Keratinocyte (primary cell): Measurements from ENCODE around the gene RETREG1.

Experiments
- EZH2 ChIP-seq: IDR thresholded peaks from one replicate; pipeline ENCODE4 v1.6.1; 2012; ENCODE audit warnings: inconsistent platforms, mild to moderate bottlenecking, low read length, moderate library complexity
- TF ChIP-seq, protein P1 (sequence below), 3 experiments: IDR thresholded peaks in 1 of 3; conservative IDR thresholded peaks in 1 of 3; optimal IDR thresholded peaks in 1 of 3; 2 replicates in 2 of 3; 3 replicates in 1 of 3; pipeline versions ENCODE3 to v1.5.1; 2011; ENCODE audit warnings: low read length in 3 of 3, mild to moderate bottlenecking in 3 of 3, moderate library complexity in 2 of 3, control low read depth in 1 of 3, inconsistent platforms in 1 of 3; ENCODE audit not compliant: insufficient read depth in 2 of 3; ENCODE audit errors: extremely low read depth in 1 of 3

DNA sequence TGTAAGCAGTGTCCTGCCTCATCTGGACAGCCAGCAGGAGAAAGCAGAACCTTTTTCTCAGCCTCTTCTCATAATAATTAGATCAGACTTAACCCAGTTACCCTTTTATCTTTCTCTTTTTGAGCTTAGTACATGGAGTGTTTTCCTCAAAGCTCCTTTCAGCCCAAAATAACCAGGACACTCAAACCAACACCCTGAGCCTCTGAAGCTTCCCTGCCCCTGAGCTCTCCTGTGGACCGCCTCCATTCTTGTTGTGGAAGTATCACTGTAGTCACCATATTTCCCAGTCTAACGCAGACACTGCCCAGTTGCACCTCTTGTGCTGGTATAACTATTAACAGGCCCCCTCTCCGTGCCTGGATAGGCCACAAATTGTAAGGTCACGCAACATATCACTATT lies 97.4 kb downstream of the RETREG1 start:
- TF ChIP-seq, protein P1, sequence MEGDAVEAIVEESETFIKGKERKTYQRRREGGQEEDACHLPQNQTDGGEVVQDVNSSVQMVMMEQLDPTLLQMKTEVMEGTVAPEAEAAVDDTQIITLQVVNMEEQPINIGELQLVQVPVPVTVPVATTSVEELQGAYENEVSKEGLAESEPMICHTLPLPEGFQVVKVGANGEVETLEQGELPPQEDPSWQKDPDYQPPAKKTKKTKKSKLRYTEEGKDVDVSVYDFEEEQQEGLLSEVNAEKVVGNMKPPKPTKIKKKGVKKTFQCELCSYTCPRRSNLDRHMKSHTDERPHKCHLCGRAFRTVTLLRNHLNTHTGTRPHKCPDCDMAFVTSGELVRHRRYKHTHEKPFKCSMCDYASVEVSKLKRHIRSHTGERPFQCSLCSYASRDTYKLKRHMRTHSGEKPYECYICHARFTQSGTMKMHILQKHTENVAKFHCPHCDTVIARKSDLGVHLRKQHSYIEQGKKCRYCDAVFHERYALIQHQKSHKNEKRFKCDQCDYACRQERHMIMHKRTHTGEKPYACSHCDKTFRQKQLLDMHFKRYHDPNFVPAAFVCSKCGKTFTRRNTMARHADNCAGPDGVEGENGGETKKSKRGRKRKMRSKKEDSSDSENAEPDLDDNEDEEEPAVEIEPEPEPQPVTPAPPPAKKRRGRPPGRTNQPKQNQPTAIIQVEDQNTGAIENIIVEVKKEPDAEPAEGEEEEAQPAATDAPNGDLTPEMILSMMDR (optimal IDR thresholded peaks at IDR 0.05 in 1 of 3, IDR thresholded peaks at IDR 0.05 in 1 of 3, conservative IDR thresholded peaks at IDR 0.05 in 1 of 3; ENCODE audit: extremely low read depth in 1 of 3, insufficient read depth in 2 of 3, low read length in 3 of 3) = no peak
- no peak for TF ChIP-seq EZH2
